ENCODE measurements around the gene MYO1C.

The MYO1C gene

DNA sequence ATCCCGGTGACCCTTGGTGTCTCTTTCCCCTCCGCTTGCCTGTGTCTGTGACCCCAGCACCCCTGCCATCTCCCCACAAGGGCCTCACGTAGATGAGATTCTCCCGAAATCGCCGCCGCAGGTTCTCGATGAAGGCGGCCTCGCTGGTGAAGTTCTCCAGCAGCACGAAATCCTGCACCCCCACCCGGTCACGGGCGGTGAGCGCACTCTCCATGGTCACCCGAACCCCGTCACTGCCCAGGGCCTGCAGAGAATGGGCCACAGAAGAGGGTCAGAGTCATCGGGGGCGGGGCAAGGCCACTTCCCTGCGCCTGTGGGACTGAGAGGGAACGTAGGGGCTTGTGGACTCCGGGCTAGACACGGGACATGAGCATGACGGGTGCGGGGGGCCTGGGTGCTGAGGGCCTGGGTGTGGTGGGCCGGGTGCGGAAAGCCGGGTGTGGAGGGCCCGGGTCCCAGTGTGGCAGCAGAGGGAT, 8.4 kb downstream of the MYO1C start:
- no peak for DNase-seq

DNA sequence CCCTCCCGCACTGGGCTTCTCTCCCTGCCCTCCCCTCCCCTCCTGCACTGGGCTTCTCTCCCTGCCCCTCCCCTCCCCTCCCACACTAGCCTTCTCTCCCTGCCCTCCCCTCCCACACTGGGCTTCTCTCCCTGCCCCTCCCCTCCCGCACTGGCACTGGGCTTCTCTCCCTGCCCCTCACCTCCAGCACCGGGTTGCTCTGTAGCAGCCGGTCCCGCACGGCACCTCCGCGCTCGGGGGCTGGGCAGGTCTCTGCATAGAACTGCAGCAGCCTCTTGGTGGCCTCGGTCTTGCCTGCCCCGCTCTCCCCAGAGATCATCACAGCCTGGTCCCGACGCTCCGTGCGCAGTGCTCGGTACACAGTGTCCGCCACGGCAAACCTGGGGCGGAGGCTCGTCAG, 9.8 kb downstream of the MYO1C start:
- no peak for DNase-seq

DNA sequence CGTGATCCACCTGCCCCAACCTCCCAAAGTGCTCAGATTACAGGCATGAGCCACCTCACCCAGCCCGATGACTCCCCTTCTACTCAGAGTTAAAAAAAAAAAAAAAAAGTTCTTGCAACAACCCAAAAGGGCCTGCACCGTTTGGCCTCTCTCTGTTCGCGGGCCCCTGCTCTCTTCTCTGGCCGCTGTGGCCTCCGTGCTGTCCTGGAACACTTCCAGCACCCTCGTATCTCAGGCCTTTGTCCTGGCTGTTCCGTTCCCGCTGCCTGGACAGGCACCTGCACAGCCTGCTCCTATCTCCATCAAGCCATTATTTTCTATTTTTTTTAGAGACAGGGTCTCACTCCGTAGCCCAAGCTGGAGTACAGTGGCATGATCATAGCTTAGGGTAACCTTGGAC, 10.8 kb downstream of the MYO1C start:
- DNase-seq, result no peak

DNA sequence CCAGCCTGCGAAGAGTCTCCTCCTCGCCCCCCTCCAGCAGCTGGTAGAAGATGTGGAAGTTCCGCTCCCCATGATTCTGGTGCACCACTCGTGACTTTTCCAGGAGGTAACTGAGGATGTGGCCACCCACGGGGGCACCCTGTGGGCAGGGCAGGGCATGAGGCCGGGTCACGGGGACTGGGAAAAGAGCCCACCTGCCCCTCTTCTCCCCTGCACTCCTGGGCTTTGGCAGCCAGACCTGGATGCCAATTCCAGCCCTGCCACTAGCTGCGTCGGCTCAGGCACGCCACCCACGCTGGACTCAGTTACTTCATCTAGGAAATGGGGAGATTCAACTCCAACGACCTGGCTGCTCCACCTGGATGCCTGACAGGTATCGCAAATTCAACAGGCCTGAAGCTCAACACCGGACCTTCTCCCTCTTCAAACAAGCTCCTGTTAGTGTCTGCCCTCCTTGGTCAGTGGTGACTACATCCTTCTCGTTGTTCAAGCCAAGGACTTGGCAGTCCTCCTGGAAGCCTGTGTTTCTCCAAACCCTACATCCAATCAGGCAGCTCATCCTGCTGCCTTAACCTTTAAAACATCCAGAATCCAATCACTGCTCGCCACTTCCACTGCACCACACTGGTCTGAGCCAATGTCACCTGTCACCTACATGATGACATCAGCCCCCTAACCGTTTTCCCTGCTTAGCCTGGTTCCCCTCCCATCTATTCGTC, 11.6 kb downstream of the MYO1C start:
- DNase-seq, result no peak

DNA sequence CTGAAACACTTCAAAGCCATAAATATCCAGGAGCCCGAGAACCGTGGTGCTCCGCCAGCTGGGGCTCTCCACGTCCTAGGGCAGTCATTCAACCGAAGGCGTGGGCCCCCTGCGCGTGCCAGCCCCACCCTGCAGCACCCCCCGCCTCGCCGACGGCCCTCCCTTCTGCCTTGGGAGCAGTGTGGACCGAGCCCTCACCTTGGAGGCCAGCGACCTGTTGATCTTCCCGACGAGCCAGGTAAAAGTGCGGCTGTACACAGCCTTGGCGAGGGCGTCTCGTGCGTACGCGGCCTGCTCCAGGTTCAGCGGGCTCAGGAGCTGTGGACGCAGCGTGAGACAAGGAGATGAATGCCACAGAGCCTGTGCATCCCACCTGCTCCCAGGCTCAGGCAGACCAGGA, 14.1 kb downstream of the MYO1C start:
- DNase-seq, result no peak

DNA sequence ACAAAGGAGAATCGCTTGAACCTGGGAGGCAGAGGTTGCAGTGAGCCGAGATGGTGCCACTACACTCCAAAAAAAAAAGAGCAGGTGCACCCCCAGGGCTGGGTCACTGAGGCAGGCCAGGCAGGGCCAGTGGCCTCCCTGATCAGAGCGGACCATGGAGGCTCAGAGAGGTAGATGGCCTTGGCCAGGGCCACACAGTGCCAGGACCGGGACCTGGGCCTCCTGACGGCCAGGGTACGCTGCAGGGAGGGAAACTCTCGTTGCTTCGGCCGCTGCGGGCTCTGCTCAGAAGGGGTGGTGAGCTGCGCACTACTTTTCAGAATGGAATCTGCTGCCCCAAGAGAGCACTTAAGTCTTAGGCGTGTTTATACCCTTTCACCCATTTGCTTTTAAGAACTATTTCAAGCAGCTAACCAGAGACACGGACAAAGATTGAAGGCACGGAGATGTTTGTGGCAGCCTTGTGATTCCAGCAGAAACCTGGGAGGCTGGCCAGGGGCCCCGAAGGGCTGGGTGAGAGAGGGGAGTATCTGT, 17.1 kb downstream of the MYO1C start:
- DNase-seq, result no peak

DNA sequence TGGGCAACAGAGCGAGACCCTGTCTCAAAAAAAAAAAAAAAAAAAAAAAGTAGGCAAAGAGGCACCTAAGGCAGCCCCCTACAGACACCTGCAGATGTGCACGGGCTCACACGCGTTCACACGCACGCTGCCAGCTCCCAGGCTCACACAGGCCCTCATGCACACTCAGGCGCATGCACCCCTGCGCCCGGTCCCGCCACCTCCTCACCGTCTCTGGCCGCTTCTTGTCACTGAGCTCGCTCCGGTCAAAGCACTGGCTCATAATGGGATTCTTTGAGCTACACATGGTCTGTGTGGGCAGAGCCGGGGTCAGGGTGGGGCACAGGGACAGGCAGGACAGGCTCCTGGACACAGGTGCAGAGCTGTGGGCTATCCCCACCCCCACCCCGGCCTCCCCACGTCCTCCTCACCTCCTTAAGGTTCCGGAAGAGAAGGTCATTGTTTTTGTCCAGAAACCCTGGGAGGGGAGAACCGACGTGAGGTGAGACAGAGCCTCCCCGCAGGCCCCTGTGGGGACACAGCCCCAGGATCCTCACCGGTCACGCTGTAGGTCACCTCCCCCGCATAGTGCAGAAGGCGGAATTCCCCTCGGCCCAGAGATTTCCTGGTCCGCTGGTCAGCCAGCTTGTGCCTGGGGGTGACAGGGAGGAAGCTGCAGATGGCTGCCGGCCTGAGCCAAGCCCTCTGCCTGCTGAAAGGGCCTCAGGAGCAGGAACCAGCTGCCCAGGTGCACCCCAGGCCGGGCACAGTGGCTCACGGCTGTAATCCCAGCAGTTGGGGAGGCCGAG, 17.9 kb downstream of the MYO1C start:
- no peak for DNase-seq

DNA sequence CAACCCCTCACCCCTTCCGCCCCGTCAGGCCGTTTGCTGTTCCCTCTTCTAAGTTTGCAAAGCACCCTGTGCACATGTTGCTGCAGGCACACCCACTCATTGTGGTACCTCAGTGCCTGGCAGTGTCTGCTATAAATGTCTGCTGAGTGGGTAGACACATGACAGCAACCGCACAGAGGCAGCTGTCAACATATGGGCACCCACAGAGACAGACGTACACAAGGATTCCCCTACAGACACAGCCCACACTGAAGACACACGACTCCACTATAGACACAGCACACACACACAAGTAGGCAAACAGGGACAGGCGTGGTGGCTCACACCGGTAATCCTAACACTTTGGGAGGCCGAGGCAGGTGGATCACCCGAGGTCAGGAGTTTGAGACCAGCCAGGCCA, 18.6 kb downstream of the MYO1C start:
- no peak for DNase-seq

DNA sequence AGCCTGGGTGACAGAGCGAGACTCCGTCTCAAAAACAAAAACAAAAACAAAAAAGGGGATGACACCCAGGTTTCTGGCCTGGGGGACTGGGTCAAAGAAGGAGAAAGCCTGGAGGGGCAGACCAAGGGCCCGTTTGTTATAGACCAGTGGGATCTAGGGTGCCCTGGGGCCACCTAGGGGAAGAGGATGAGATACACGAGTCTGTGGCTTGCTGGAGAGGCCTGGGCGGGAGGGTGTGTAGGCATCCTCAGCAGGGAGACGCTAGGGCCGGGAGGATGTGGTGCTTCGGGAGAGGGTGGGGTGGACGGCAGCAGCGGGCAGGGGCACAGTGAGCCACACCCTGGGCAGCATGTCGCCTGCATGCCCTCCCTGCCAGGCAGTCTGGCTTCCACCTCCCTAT, 19.3 kb downstream of the MYO1C start:
- DNase-seq, result no peak

DNA sequence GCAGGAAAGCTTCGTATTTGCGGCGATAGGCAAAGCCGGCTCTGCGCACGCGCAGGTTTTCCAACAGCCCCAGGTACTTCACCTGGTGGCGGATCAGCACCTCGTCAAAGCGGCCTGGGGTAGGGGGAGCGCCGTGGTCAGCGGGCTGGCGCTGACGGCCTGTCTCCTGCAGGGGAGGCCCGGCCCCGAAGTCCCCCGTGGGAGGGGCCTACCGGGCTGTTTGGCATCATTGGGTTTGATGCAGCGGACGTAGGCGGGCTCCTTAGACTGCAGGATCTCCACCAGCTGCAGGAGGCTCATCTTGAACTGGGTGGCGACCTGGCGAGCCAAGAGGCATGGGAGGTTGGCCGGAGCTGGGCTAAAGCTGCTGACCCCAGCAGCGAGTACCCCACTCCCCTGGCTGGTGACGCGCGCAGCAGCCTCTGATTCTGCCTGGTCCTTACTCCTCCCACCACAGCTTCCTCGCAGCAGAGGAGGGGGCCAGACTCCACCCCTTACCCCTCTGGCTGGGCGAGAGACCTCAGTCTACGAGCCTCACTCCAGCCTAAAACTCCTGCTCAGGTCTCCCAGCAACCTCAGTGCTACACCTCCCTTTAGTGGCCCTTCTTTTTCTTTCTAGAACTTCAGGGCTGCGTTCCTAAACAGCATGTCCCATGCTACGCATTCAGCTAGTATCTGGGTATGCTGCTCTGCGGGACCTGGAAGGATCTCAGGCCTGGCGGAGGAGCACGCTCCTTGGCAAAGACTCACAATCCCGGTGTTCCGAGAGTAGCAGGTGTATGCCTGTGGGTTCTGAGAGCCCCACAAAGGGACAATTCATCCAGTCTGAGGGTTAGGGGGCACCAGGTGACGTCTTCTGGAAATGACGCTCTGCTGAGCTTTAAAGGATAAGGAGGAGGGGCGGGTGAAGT, 20.3 kb downstream of the MYO1C start:
- no peak for DNase-seq

DNA sequence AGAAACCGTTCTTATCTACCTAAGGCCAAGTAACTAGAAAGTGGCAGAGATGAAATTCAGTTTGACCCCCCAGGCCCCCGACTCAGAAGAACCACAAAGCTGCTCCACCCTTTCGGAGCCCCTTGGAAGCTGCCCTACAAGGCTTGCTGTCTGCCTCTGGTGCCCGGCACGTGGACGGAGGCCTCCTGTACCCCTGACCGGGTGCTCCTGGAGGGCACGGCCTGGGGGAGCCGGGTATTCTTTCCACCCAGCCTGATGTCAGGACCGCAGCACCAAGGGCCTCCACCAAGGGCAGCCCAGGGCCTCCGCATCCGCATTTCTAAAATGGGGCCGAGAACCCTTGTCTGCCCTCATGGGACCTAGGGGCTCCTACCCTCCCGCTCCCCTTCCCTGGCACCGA, 21.0 kb downstream of the MYO1C start:
- no peak for DNase-seq

DNA sequence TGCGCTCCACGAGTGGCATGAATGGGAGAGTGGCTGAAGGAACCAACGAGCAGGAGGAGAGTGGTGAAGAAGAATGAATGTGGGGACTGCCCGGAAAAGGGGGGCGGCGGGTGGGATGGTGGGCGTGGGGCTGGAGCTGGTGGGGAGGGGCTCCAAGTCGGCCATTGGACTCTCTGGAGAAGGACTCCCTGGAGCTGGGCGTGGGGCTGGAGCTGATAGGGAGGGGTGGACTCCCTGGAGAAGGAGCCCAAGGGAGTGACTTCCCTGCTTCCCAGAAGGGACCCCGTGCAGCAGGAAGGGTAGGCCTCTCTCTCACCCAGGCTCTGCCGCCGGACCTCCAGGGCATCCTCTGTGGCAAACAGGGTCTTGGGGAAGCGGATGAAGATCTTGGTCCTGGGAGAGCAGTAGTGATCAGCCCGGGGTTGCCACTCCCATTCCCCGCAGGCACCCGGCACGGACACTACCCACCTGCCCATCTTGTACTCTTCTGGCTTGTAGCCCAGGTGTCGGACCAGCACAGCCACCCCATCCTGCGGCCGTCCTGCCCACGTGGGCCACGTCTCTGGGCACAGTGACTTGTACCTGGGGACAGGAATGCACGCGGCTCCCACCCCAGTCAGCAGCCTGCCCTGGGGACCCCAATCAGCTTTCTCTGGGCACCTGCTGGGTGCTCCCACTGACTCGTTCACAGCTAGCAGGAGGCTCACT, 21.6 kb downstream of the MYO1C start:
- DNase-seq, result no peak

DNA sequence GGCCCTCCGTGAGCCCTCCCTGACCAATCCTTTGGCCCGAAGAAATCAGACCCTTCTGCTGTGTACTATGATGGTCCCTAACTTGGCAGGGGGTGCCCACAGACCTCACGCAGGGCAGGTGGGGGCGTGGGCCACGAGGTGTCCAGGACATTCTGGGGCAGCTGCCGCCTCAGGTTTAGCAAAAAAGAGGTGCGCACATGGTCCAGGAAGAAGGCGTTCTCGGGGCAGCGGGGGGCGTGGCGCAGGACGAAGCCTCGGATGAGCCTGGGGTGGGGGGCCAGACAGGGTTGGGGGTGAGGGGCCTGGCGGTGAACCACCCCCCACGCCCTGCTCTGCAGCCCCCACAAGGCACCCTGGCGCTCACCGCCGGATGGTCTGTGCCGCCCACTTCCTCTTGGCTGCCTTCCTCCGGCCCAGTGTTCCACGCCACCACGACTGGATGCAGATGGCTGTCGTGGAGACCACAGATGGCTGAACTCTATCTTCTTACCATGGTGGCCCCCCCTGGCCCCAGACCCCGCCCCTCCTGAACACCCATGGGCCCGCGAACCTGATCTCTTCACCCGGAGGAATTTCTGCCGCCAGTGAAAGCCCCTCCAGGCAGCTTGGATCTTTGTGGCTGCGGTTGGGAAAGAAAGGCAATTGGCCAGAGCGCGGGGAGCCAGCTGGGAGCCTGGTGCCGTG, 22.3 kb downstream of the MYO1C start:
- DNase-seq, result no peak

DNA sequence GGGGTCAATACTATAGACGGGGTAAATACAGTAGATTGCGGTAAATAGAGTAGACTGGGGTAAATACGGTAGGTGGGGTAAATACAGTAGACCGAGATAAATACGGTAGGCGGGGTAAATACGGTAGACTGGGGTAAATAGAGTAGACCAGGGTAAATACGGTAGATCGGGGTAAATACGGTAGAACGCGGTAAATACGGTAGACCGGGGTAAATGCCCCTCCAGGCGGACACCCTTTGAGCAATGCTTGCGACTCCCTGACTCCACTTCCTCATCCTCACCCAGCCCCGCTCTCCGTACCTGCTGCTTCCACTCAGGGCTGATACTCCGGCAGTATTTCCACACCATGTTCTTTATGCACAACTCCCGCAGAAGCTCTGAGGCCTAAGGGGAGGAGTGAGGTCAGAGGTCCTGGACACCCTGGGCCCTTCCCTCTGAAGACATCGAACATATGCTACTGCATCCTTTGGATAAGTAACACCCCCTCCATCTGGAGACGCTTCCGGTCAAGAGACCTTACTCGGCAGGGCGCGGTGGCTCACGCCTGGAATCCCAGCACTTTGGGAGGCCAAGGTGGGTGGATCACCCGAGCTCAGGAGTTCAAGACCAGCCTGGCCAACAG, 23.1 kb downstream of the MYO1C start:
- no peak for DNase-seq

DNA sequence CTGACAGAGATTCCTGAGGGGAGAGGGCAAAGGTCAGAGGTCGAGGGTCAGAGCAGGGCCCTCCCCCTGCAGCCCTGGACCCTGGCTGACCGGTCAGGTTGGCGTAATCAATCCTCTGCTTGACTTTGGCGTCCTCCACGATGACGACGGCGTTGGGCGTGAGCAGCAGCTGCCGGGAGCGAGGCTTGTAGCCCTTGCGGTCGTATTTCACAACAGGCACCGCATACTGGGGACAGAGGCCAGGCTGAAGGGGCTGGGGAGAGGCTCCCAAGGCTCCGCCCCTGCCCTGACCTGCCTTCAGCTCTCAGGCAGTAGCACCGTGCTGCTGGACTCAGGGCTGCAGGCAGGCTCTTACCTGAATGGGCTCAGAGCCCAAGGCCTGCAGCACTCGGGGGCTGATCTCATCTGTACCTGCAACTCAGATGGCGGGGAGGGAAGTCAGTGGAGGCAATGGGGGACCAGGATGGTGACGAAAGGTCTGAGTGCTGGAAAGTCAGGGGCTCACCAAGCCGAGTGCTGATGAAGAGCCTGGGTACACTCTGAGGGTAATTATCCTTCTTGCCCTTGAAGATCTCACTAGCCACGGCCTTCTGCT, 24.5 kb downstream of the MYO1C start:
- no peak for DNase-seq

DNA sequence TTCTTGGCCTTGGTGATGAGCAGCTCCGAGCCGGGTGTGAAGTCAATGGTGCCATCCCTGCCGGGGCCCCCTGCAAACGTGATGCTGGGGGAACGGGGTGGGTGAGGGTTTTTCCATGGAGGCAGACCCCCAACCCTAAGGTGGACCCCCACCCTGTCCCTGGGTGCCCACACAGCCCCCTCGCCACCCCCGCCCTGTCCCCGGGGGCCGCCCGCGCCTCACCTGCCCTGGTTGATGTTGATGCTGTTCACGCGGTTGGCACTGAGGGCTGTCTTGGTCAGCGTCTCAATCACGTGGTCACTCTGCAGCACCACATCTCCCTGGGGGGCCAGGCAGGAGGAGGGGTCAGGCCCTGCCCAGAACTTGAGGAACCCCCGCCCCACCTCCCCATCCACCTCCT, 25.2 kb downstream of the MYO1C start:
- no peak for DNase-seq

DNA sequence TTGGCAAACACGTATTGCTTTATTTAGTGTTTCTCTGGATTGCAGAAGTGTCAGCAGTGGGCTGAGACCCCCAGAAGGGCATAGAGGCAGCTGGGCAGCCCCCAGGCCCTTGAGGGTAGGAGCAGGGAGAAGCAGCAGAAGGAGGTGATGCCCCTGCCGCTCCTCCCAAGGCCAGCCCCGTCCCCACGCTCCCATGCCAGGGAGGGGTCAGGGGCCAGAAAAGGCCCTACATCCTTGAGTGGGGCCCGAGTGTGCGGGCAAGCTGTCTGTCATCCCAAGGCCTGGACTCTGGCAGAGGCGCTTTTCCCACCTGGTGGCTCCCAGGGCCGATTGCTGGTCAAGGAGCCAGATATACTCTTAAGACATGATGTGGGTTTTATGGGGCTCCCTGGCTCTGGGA, 28.3 kb downstream of the MYO1C start:
- no peak for DNase-seq

DNA sequence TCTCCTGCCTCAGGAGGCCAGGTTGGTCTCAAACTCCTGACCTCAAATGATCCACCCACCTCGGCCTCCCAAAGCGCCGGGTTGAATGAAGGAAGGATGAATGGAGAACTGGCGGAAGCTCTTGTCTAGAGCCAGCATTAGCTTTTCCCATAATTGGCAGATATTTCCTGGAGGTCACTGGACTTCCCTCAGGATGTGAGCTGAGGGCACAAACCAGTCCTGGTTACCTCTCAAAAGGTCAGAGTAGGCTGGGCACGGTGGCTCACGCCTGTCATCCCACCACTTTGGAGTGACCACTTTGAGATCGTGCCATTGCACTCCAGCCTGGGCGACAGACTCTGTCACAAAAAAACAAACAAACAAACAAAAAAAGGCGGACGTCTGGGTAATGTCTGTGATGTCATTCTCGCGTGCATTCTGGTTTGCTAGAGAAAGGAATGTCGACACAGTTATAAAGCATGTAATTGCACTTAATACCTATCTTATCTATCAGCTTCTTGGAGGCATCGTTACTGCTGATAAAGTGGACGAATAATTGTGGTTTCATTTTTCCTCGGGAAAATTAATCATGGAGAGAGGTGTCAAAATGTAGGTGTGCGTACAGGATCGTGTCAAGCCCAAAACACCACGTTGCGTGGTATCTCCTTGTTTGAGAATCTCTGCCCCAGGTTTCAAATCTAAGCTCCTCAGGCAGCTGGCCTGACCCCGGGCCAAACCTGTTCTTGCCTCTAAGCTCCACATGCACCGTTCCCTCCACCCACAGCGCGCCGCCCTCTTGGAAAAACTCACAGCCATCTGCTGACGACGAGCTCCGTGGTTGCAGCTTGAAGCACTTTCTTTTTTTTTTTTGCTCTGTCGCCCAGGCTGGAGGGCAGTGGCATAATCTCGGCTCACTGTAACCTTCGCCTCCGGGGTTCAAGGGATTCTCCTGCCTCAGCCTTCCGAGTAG, 30.0 kb downstream of the MYO1C start:
- DNase-seq, result no peak

DNA sequence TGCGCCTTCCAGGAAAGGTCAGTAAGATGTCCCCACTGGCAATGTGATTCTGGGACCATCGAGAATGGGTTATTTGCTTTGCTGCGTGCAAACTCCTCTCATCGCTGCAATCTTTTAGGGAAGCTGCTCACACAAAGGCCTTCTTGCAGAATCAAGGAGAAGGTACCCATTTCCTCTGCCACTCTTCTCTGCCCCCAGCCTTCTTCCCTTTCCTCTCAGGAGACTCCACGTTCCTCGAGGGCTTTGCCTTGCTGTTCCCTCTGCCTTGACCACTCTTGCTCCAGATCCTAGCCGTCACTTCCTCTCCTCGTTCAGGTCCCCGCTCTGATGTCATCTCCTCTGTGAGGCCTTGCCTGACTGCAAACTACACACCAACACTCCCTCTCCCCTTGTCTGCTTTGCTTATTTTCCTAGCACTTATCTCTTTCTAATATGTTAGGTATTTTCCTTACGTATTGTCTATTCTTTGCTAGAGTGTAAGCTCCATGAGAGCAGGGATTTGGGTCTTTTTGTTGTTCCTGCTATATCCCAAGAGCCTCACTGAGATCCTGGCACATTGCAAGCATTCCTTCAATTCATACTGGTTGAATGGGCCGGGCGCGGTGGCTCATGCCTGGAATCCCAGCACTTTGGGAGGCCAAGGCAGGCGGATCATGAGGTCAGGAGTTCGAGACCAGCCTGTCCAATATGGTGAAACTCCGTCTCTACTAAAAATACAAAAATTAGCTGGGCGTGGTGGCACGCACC, 31.1 kb downstream of the MYO1C start:
- no peak for DNase-seq
